Ishikawa (cell line): Measurements from ENCODE around the gene ANKDD1A.

Experiments
- CEBPB ChIP-seq: IDR thresholded peaks from 2 replicates; pipeline ENCODE4 v1.6.1; 2012
- RAD21 ChIP-seq: IDR thresholded peaks from 2 replicates; pipeline ENCODE4 v1.6.1; 2012; ENCODE audit warnings: low read depth
- YY1 ChIP-seq: IDR thresholded peaks from 2 replicates; pipeline ENCODE4 v1.6.1; 2012; ENCODE audit warnings: low read depth
- ZBTB7A ChIP-seq: IDR thresholded peaks from 2 replicates; pipeline ENCODE4 v1.6.1; 2012; ENCODE audit warnings: low read depth
- TF ChIP-seq, protein P1 (sequence below): IDR thresholded peaks from 2 replicates; pipeline ENCODE4 v1.6.1; 2012

DNA sequence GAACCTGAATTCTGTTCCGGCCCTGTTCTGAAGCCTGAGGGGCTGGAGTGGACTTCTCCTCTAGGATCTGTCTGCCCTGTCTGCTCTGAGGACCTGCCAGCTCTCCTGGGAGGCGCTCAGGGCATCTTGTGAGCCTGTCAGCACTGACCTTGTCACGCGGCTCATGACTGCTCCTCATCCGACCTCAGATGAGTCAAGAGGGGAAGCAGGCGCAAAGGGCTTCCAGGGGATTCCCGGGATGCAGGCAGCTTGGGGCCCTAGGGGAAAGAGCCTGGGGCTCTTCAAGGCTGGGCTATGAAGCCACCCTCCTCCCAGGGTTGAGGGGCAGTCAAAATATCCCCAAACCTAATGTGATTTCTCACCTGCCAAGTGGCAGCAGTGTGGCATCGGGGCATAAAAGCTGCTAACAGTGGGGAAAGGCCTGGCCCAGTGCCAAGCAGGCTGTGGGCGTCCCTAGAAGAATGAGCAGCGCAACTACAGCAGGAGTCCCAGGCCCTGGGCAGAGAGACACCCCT is 27.6 kb upstream of the ANKDD1A start:
- TF ChIP-seq YY1 (no peak), RAD21 (no peak), ZBTB7A (no peak), CEBPB (no peak)
- TF ChIP-seq, protein P1, sequence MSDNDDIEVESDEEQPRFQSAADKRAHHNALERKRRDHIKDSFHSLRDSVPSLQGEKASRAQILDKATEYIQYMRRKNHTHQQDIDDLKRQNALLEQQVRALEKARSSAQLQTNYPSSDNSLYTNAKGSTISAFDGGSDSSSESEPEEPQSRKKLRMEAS, result no peak
